H1 (cell line): ENCODE data around the gene CDH20. TPM values are rescaled to one million over a fixed set of nuclear protein-coding genes. Genes with fewer than 3 reads are reported as not detected.

Source experiments
- BCL11A ChIP-seq, 2 experiments: IDR thresholded peaks; one replicate each; pipeline ENCODE4 v1.6.1; 2011; ENCODE audit warnings: low read depth in 2 of 2, low read length in 2 of 2, mild to moderate bottlenecking in 2 of 2
- CBX8 ChIP-seq: fragments of 300-800, 300-1000 bp; sonication (generic); IDR thresholded peaks from 2 replicates; pipeline ENCODE4 v1.7.1; 2016; ENCODE audit warnings: low read depth, low read length, borderline replicate concordance
- CREB1 ChIP-seq: IDR thresholded peaks from 2 replicates; pipeline ENCODE4 v1.6.1; 2012; ENCODE audit warnings: inconsistent platforms
- E2F6 ChIP-seq: IDR thresholded peaks from 2 replicates; pipeline ENCODE4 v1.6.1; 2012; ENCODE audit warnings: inconsistent platforms
- HDAC2 ChIP-seq, 2 experiments: fragments of 300-600 bp in 1 of 2; sonication (generic) in 1 of 2; IDR thresholded peaks; 2 replicates each; pipeline ENCODE4 v1.6.1; 2011 to 2012; ENCODE audit warnings: low read depth in 2 of 2, low read length in 2 of 2, mild to moderate bottlenecking in 2 of 2, moderate library complexity in 2 of 2, borderline replicate concordance in 1 of 2, inconsistent platforms in 1 of 2
- polyA plus RNA-seq, 7 experiments: library from polyadenylated mRNA; depleted of rRNA in 3 of 7; stranded (reverse) in 5 of 7; unstranded in 2 of 7; fragments of >200 nt in 5 of 7; fragments of 200-250 nt in 2 of 7; gene quantifications; 1 replicate in 5 of 7; 2 replicates in 1 of 7; 4 replicates in 1 of 7; pipeline versions ENCODE4 v1.2.1 to v1.2.3, GENCODE V29; 2011 to 2013; ENCODE audit warnings: missing spikeins in 2 of 7, mixed read lengths in 2 of 7
- total RNA-seq: library from RNA; stranded (reverse); fragmentation: NEBNext Ultra II Directional; extraction: Animal tissue kit (Norgen Biotek cat#: 25700); gene quantifications from 2 replicates; pipeline ENCODE4 v1.2.1, GENCODE V29; 2021

The CDH20 gene
- total and polyA plus RNA-seq, 2 of the 8 experiments (the other 6 are each of a cell fraction or from before 2014, with no cell fraction given), result 0.07 to 0.12 TPM

- TF ChIP-seq CBX8 (no peak), HDAC2 (IDR thresholded peaks at IDR 0.05; ENCODE audit: borderline replicate concordance in 1 of 2, low read depth in 2 of 2, low read length in 2 of 2) (no peak), CREB1 (no peak), BCL11A (IDR thresholded peaks at IDR 0.05; ENCODE audit: low read depth in 2 of 2, low read length in 2 of 2) (no peak), E2F6 (no peak)
These were observed 246.8 kb downstream of the CDH20 start (continued) for GRCh38 chr18:61580046-61580445.
